GM12892 (cell line): ENCODE results near the gene FILIP1L.

ENCODE experiments used
- POLR2A ChIP-seq: IDR thresholded peaks from 2 replicates; pipeline ENCODE4 v1.6.1; 2011; ENCODE audit warnings: low read depth, low read length, control low read depth
- POLR2AphosphoS5 ChIP-seq: IDR thresholded peaks from 2 replicates; pipeline ENCODE4 v1.6.1; 2011; ENCODE audit warnings: low read depth, low read length, control low read depth
- TAF1 ChIP-seq: IDR thresholded peaks from 2 replicates; pipeline ENCODE4 v1.6.1; 2011; ENCODE audit warnings: low read depth, mild to moderate bottlenecking, control low read depth, low read length, borderline replicate concordance

GRCh38 chr3:100158918-100159330, 44.6 kb upstream of the FILIP1L start:
- no peak for TF ChIP-seq POLR2A
- no peak for TF ChIP-seq POLR2AphosphoS5
- no peak for TF ChIP-seq TAF1
